GM10266 (cell line): ENCODE data around the gene DLGAP4.

ENCODE experiments used
- DNase-seq: peaks from one replicate; pipeline ENCODE4 v3.0.0; 2012; ENCODE audit errors: extremely low spot score
- CTCF ChIP-seq: IDR thresholded peaks from 2 replicates; pipeline ENCODE4 v1.5.1; 2012; ENCODE audit warnings: mild to moderate bottlenecking, low read depth; ENCODE audit not compliant: control insufficient read depth, insufficient read depth; ENCODE audit errors: missing control alignments

DLGAP4 gene

GRCh38 chr20:36445847-36446246 is 139.7 kb downstream of the DLGAP4 start:
- DNase-seq = no peak
- TF ChIP-seq CTCF = no peak

- no peak for DNase-seq
- no peak for TF ChIP-seq CTCF
Measured at GRCh38 chr20:36446557-36446956, 140.4 kb downstream of the DLGAP4 start.

- no peak for DNase-seq
- TF ChIP-seq CTCF = no peak
Measured at GRCh38 chr20:36447101-36447500, 141.0 kb downstream of the DLGAP4 start.

GRCh38 chr20:36449663-36450062 is 143.5 kb downstream of the DLGAP4 start:
- no peak for TF ChIP-seq CTCF
- no peak for DNase-seq

- DNase-seq = no peak
- no peak for TF ChIP-seq CTCF
Measured at GRCh38 chr20:36454332-36454697, 148.2 kb downstream of the DLGAP4 start.

- DNase-seq = no peak
- no peak for TF ChIP-seq CTCF
Measured at GRCh38 chr20:36454698-36455427, 148.7 kb downstream of the DLGAP4 start.

GRCh38 chr20:36455972-36456625 is 150.0 kb downstream of the DLGAP4 start:
- no peak for TF ChIP-seq CTCF
- DNase-seq = no peak
